Measurements from ENCODE around the gene NOM1. TPM values are rescaled to one million over a fixed set of nuclear protein-coding genes. Genes with fewer than 3 reads are reported as not detected.

NOM1 gene
- total and polyA plus RNA-seq, 2 experiments from 2014 or later, result 17.7 to 36.5 TPM

DNA sequence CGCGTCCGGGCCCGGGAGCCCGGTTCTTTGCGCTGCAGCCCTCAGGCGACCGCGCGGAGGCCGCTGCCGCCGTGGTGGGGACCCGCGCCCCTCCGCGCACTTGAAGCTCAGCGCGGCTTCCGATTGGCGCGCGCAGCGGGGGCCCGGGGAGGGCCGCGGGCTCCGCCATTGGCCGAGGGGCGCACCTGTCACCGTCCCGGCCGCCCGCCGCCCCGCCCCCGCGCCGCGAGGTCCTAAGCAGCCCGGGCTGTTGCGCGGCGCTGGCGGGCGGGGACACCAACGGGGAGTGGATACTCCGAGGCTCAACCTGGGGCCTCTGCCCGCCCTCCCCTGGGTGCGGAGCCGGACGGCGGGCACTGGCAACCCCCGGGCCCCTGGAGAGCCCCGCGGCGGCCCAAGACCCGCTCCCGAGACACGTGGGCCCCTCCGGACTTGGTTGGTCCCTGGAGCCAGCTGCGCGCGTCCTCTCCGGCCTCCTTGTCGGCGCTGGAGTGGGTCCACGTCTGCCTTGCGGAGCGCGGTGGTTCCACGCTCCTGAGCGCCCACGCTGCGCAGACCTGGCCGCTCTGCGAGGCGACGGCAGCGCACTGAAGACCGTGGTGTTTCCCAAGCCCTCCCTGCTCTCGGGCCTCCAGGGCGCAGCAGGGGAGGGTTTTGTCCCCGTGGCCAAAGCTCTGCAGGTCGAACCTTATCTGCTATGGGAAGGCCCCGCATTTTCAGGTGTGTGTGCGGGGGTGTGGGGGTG lies 61.2 kb downstream of the NOM1 start, which contains the start of gene MNX1:
Gene MNX1 (minus strand): TSS at position 76 of the 745 bp plus-strand sequence. CDS start 313 bp downstream, outside the sequence.
- Histone ChIP-seq H3K9me2 (ENCODE audit: insufficient read depth) (no peaks in the 10 kb centered on the region), H3K79me2 (replicated peaks; ENCODE audit: insufficient read depth) (no peaks in the 10 kb centered on the region), H3K27me3 (ENCODE audit: insufficient read depth) (peaks cover 97% of the 10 kb centered on the region), H2AFZ (peak within 1 kb of the TSS; percentile 93), H3K4me1 (ENCODE audit: insufficient read depth) (peaks cover 65% of the 10 kb centered on the region), H3K27ac (ENCODE audit: low read depth) (no peak within 1 kb of the TSS), H3K36me3 (ENCODE audit: insufficient read depth) (no peaks in the 10 kb centered on the region), H4K20me1 (replicated peaks; ENCODE audit: insufficient read depth) (peaks cover 25% of the 10 kb centered on the region), H3K4me2 (peak within 1 kb of the TSS; percentile 84), H3K4me3 (peak within 1 kb of the TSS; percentile 60), H3F3A (replicated peaks; ENCODE audit: low read depth) (peaks cover 38% of the 10 kb centered on the region)
- peak within 1 kb of the TSS; percentile 68 for H3K4me3 Mint-ChIP-seq
- peaks cover 90% of the 10 kb centered on the region for H3K27me3 Mint-ChIP-seq (ENCODE audit: insufficient read depth, low read depth, poor library complexity)
- TF ChIP-seq NANOG (IDR thresholded peaks at IDR 0.05; ENCODE audit: borderline replicate concordance) (no peak), ZNF331 (CRISPR knock-in tag; IDR thresholded peaks at IDR 0.05; ENCODE audit: low read depth) (no peak), JUNB (IDR thresholded peaks at IDR 0.05; ENCODE audit: unreplicated experiment) (no peak), EZH2 (IDR thresholded peaks at IDR 0.05; ENCODE audit: low read depth, unreplicated experiment) (peak; percentile 55), CREB1 (CRISPR knock-in tag; IDR thresholded peaks at IDR 0.05; ENCODE audit: low read depth) (0 out of 2 replicates have a peak, but pooled peaks have one; percentile 37), STAT1 (IDR thresholded peaks at IDR 0.05; ENCODE audit: unreplicated experiment) (no peak), POLR2AphosphoS5 (IDR thresholded peaks at IDR 0.05; ENCODE audit: low read depth) (no peak), ZNF114 (CRISPR knock-in tag; IDR thresholded peaks at IDR 0.05) (no peak), EZH2phosphoT487 (IDR thresholded peaks at IDR 0.05; ENCODE audit: unreplicated experiment) (peak; percentile 70)
- TF ChIP-seq, protein P1, sequence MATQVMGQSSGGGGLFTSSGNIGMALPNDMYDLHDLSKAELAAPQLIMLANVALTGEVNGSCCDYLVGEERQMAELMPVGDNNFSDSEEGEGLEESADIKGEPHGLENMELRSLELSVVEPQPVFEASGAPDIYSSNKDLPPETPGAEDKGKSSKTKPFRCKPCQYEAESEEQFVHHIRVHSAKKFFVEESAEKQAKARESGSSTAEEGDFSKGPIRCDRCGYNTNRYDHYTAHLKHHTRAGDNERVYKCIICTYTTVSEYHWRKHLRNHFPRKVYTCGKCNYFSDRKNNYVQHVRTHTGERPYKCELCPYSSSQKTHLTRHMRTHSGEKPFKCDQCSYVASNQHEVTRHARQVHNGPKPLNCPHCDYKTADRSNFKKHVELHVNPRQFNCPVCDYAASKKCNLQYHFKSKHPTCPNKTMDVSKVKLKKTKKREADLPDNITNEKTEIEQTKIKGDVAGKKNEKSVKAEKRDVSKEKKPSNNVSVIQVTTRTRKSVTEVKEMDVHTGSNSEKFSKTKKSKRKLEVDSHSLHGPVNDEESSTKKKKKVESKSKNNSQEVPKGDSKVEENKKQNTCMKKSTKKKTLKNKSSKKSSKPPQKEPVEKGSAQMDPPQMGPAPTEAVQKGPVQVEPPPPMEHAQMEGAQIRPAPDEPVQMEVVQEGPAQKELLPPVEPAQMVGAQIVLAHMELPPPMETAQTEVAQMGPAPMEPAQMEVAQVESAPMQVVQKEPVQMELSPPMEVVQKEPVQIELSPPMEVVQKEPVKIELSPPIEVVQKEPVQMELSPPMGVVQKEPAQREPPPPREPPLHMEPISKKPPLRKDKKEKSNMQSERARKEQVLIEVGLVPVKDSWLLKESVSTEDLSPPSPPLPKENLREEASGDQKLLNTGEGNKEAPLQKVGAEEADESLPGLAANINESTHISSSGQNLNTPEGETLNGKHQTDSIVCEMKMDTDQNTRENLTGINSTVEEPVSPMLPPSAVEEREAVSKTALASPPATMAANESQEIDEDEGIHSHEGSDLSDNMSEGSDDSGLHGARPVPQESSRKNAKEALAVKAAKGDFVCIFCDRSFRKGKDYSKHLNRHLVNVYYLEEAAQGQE (IDR thresholded peaks at IDR 0.05; ENCODE audit: unreplicated experiment), result no peak
- TF ChIP-seq, protein P2, sequence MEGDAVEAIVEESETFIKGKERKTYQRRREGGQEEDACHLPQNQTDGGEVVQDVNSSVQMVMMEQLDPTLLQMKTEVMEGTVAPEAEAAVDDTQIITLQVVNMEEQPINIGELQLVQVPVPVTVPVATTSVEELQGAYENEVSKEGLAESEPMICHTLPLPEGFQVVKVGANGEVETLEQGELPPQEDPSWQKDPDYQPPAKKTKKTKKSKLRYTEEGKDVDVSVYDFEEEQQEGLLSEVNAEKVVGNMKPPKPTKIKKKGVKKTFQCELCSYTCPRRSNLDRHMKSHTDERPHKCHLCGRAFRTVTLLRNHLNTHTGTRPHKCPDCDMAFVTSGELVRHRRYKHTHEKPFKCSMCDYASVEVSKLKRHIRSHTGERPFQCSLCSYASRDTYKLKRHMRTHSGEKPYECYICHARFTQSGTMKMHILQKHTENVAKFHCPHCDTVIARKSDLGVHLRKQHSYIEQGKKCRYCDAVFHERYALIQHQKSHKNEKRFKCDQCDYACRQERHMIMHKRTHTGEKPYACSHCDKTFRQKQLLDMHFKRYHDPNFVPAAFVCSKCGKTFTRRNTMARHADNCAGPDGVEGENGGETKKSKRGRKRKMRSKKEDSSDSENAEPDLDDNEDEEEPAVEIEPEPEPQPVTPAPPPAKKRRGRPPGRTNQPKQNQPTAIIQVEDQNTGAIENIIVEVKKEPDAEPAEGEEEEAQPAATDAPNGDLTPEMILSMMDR (conservative IDR thresholded peaks at IDR 0.05; ENCODE audit: low read depth in 2 of 2), result no peak
- TF ChIP-seq, protein P3, sequence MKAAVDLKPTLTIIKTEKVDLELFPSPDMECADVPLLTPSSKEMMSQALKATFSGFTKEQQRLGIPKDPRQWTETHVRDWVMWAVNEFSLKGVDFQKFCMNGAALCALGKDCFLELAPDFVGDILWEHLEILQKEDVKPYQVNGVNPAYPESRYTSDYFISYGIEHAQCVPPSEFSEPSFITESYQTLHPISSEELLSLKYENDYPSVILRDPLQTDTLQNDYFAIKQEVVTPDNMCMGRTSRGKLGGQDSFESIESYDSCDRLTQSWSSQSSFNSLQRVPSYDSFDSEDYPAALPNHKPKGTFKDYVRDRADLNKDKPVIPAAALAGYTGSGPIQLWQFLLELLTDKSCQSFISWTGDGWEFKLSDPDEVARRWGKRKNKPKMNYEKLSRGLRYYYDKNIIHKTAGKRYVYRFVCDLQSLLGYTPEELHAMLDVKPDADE (IDR thresholded peaks at IDR 0.05), result no peak
- TF ChIP-seq, protein P4, sequence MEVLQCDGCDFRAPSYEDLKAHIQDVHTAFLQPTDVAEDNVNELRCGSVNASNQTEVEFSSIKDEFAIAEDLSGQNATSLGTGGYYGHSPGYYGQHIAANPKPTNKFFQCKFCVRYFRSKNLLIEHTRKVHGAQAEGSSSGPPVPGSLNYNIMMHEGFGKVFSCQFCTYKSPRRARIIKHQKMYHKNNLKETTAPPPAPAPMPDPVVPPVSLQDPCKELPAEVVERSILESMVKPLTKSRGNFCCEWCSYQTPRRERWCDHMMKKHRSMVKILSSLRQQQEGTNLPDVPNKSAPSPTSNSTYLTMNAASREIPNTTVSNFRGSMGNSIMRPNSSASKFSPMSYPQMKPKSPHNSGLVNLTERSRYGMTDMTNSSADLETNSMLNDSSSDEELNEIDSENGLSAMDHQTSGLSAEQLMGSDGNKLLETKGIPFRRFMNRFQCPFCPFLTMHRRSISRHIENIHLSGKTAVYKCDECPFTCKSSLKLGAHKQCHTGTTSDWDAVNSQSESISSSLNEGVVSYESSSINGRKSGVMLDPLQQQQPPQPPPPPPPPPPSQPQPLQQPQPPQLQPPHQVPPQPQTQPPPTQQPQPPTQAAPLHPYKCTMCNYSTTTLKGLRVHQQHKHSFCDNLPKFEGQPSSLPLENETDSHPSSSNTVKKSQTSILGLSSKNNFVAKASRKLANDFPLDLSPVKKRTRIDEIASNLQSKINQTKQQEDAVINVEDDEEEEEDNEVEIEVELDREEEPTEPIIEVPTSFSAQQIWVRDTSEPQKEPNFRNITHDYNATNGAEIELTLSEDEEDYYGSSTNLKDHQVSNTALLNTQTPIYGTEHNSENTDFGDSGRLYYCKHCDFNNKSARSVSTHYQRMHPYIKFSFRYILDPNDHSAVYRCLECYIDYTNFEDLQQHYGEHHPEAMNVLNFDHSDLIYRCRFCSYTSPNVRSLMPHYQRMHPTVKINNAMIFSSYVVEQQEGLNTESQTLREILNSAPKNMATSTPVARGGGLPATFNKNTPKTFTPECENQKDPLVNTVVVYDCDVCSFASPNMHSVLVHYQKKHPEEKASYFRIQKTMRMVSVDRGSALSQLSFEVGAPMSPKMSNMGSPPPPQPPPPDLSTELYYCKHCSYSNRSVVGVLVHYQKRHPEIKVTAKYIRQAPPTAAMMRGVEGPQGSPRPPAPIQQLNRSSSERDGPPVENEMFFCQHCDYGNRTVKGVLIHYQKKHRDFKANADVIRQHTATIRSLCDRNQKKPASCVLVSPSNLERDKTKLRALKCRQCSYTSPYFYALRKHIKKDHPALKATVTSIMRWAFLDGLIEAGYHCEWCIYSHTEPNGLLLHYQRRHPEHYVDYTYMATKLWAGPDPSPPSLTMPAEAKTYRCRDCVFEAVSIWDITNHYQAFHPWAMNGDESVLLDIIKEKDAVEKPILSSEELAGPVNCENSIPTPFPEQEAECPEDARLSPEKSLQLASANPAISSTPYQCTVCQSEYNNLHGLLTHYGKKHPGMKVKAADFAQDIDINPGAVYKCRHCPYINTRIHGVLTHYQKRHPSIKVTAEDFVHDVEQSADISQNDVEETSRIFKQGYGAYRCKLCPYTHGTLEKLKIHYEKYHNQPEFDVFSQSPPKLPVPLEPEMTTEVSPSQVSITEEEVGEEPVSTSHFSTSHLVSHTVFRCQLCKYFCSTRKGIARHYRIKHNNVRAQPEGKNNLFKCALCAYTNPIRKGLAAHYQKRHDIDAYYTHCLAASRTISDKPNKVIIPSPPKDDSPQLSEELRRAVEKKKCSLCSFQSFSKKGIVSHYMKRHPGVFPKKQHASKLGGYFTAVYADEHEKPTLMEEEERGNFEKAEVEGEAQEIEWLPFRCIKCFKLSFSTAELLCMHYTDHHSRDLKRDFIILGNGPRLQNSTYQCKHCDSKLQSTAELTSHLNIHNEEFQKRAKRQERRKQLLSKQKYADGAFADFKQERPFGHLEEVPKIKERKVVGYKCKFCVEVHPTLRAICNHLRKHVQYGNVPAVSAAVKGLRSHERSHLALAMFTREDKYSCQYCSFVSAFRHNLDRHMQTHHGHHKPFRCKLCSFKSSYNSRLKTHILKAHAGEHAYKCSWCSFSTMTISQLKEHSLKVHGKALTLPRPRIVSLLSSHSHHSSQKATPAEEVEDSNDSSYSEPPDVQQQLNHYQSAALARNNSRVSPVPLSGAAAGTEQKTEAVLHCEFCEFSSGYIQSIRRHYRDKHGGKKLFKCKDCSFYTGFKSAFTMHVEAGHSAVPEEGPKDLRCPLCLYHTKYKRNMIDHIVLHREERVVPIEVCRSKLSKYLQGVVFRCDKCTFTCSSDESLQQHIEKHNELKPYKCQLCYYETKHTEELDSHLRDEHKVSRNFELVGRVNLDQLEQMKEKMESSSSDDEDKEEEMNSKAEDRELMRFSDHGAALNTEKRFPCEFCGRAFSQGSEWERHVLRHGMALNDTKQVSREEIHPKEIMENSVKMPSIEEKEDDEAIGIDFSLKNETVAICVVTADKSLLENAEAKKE (CRISPR knock-in tag; IDR thresholded peaks at IDR 0.05), result no peak
- no peaks in the 10 kb centered on the region for H3K36me3 Mint-ChIP-seq (ENCODE audit: low read depth)
- peak; percentile 93 for DNase-seq (ENCODE audit: low spot score)
- no peak within 1 kb of the TSS for H3K27ac Mint-ChIP-seq
- ATAC-seq, result peak; percentile 62
- H3K9me3 Mint-ChIP-seq, result no peaks in the 10 kb centered on the region
- peaks cover 44% of the 10 kb centered on the region for H3K4me1 Mint-ChIP-seq

Data from GM23338 (cell line).